CD4-positive, alpha-beta T cell treated with Interleukin-4 for 1 hour (primary cell): Measurements from ENCODE around the gene TAS2R41.

Experiments
- DNase-seq, 2 donors: peaks; one replicate each; pipeline ENCODE4 v3.0.0-alpha.2; 2020 to 2022

The TAS2R41 gene, protein sequence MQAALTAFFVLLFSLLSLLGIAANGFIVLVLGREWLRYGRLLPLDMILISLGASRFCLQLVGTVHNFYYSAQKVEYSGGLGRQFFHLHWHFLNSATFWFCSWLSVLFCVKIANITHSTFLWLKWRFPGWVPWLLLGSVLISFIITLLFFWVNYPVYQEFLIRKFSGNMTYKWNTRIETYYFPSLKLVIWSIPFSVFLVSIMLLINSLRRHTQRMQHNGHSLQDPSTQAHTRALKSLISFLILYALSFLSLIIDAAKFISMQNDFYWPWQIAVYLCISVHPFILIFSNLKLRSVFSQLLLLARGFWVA

DNA sequence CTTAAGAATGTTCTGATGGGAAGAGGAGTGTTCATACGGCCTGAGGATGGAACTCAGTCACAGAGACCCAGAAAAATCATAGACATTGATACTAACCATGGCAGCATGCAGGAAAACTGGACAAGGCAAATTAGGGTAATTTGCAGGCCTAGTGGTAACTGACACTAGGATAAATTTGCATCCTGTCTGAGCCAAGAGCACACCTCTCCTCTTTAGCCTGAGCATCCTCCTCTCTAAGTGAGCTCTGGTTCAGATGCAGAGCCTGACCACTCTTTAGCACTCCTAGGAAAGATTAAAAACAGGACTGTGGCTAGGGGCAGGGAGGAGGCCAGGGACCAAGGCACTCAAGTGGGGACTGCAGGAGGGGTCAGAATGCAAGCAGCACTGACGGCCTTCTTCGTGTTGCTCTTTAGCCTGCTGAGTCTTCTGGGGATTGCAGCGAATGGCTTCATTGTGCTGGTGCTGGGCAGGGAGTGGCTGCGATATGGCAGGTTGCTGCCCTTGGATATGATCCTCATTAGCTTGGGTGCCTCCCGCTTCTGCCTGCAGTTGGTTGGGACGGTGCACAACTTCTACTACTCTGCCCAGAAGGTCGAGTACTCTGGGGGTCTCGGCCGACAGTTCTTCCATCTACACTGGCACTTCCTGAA, at the start of gene TAS2R41:
TSS of gene TAS2R41 (plus strand) at position 373 of the 650 bp plus-strand sequence. CDS start at position 373, 0 bp downstream.
- no peak for DNase-seq

DNA sequence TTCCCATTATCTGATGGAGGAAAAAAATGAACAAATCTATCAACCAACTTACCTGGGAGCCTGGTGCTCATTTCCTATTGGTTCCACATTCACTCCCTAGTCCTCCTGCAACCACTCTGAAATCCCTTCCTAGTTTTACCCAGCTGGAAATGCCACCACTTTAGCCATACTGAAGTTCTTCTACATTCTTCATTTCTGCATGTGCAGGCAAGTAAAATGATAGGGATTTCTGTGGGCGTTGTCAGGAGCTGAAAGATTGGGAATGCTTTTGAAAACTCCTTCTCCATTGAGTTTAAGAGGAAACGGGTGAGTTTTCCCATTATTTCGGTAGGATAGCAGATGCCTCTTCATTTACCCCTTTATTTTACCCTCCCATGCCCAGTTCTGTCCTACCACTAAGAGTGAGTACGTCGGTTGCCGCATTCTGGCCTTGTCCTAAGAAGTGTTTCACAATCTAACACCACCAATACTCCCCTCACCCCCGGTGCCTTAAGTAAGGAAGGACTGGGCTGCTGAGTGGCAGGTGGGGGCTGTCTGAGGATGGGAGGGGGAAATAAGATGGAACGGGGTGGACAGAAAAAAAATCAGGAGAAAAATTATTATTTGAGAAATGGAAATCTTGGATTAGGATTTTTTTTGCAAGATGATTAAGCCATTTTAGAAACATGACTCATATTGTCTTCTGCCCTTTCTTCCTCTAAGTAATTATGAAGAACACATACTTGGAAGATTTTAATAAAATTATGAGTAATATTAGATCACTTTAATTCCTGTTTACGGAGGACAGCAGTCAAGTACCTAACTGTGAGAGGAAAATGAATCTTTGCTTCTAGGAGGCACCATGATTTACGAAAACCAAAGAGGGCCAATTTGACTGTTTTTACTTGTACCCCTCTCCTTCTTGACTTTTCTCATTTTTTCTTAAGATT, 47.6 kb upstream of the TAS2R41 start:
- DNase-seq, result no peak

DNA sequence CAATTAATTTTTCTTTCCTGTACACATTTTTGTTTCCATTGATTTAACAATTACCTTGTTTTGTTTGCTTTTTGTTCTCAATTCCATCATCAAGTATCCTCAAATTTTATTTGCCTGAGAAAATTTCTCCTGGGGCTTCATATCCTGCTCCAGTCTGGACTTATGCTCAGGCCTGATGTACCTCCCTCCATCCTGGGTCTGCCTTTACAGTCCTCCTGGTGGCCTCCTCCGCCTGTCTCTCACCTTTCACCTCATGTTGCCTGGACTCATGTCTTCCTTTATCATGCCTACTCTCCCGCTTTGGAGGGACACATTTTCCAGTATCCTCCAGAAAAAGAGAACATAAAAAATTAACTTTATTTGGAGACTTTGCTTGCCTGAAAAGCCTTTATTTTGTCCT, 46.6 kb upstream of the TAS2R41 start:
- no peak for DNase-seq

DNA sequence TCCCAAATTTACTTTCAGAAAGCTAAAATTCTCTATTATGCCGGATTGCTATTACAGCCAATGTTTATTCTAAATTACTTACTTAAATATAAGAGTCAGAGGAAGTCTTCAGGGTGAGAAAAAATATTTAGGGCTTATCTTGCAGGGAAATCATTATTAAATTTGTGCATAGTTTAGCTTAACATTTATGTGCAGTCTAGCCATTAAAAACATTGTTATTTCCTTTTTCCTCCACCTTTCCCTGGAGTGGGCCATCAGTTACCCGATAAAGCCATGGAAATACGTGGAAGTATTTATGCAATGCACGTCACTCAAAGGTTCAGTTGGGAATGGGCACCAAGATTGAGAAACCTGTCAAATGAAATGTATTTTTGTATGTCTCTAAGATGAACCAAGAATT, 43.9 kb upstream of the TAS2R41 start:
- no peak for DNase-seq

DNA sequence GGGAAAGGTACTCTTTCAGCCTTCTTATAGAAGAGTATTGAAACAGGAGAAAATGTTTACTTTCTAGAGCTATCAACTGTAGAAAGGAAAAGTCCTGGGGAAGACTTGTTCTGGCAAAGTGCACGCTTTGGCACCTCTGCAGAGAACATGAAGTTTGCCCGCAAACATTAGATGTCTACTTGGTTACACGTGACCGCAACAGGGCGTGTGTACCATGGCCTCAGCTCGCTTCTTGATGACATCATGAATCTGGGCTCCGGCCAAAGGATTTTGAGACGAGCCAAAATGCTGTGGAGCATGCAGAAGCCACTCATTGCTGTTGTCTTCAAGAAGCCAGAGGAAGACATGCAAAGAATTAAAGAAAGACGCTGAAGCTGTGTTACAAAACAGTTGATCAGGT, 43.0 kb upstream of the TAS2R41 start:
- no peak for DNase-seq

DNA sequence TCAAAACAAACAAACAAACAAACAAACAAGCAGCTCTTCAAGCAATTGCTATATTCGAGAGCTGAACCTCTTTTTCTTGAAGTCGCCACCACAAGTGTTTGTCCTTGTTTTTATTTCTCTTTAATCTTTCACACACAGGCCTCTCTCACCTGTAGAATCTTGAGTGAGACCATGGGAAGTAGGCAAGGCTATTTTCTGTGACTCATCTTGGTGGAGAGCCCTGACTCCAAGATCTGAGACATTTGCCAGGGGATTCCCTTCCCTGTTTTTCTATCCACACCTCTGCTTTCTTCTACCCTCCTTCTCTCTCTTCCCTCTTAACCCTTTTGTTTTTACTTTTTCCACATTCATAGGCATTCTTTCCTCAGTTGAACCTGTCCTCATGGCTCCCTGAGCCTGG, 42.4 kb upstream of the TAS2R41 start:
- no peak for DNase-seq

DNA sequence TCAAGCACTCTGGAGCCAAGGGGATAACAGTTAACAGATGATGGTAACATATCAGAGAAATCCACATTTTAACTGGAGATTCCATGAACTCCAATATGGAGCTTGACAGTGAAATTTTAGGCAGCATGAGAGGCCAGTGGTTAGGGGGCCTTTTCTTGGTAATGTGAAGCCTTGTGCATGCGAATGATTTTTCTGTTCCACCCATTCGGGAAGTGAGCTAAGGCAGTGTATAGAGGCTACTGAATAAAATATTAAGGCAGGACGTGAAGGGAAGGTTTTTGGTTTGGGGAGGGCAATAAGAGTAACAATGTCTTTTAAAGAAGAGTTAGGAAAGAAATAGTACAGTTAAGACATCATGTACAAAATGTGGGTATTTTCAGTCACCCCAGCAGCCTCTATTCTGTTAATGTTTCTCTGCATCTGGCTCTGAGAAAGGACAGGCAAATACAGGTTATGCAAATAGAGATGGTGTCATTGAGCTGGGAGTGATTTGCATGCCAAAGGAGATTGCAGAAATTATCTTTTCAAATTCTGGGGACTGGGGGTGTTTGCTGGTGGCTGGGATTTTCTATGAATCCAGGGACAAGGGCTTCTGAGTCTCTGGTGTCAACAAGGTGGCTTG, 41.2 kb upstream of the TAS2R41 start:
- DNase-seq, result no peak

DNA sequence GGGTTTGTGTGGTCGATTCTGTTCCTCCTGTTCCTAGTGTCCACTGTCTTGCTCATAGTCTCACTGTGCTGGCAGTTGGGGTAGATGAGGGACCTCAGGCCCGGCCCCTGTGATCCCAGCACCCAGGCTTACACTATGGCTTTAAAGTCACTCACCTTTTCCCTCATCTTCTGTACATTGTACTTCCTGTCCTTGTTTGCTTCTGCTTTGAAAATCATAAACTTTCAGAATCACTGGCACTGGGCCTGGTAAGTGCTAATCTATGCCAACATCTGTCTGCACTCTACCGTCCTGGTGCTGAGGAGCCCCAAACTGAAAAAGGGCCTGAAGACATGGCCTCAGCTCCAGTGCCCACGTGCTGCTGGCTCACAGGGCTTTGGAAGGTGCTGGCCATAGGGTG, 40.1 kb upstream of the TAS2R41 start:
- DNase-seq, result no peak

DNA sequence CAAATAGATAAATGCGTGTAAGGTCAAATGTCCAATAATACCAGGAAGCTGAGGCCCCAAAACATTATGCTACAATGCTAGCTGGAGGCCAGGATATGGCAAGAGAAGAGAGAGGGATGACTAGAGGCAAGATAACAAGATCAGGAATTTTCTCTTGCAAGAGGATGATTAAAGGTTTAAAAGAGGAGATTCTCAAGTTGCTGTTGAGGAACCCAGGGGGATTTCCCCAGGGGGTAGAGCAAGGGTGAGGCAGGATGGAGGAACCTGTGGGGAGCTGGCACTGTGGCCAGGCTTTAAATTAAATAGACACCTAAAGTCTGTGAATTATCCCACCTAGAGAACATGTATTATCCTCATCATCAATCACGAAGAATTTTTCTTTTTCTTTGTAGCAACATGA, 37.8 kb upstream of the TAS2R41 start:
- no peak for DNase-seq

DNA sequence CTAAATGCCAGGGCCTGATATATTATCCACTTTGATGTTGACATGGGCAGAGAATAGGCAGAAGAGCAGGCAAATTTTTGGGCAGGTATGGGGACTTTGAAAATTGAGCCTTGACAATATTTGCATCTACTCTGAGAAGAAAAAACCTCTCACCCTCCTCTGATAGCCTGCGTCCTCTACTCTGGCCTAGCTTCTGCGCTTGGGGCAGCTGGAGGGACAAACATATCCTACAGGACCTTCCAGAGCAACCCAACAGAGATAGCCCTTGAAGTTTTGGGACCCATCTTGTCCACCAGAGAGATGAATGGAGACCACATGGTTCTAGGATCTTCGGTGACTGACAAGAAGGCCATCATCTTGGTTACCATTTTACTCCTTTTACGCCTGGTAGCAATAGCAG, 34.5 kb upstream of the TAS2R41 start, which contains the start of gene TAS2R60:
TSS of gene TAS2R60 (plus strand) at position 301 of the 400 bp plus-strand sequence. CDS start at position 301, 0 bp downstream.
- DNase-seq, result no peak

DNA sequence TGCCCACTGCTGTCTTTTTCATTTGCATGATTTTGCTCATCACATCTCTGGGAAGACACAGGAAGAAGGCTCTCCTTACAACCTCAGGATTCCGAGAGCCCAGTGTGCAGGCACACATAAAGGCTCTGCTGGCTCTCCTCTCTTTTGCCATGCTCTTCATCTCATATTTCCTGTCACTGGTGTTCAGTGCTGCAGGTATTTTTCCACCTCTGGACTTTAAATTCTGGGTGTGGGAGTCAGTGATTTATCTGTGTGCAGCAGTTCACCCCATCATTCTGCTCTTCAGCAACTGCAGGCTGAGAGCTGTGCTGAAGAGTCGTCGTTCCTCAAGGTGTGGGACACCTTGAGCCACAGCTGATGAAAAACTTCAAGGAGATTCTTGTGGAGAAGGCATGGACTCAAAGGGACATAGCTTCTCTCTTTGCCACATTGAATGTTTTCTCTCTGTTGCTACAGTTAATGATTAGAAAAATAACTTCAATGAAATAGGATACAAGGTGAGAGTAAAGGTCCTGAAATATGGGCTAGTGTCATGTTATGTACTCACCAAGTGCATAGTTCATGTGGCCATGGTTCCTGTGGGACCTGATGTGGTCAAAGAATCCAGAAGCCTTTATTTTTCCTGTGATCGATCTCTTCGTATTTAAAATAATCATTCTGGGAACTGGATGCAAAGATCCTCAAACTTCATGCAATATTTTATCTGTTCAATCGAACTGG, 33.5 kb upstream of the TAS2R41 start:
- DNase-seq, result no peak

DNA sequence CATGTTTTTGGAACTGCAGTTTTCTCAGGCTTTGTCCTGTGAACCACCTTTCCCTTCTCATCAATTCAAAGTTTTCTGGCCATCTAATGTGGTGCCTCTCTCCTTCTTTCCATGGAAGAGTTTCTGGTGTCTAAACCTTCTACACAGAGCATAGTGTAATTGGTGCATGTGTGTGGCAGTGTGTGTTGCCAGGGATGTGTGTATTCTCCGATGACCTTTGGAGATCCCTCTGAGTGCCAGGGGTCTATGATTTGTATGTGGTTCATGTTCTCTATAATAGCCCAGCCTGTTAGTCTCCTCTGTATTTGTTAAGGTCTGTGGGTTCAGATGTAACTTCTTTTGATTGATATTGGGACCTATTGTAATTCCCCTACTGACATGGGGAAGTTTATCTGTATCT, 32.9 kb upstream of the TAS2R41 start:
- no peak for DNase-seq

DNA sequence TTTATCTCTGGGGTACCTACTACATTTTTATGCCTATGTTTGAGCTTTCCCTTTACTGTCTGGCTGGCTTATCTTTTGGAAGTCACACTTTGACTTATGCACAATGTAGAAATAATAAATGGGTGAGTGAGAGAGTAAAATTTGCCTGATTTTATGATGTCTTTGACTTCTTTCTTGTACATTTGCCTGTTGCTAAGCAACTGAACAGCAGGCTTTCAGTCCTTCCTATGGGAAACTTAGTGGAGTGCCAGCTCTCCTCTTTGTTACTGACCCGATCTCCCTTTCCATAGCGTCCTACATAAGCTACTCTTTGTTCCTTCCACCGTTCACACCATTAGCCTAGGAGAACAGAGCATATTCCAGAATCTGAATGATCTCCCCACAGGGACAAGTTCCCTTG, 30.2 kb upstream of the TAS2R41 start:
- DNase-seq, result no peak

DNA sequence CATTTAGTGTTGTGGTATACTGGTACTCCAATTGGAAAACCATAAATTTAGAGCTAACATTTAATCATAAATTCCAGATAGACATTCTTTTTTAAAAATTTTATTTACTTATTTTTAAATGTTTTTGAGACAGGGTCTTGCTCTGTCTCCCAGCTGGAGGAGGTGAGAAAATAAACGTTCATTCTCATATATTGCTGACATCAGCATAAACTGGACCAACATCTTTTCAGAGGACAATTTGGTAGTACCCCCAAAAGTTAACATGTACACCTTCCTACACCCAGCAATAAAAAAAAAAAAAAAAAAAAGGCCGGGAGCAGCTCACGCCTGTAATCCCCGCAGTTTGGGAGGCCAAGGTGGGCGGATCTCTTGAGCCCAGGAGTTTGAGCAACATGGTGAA, 29.2 kb upstream of the TAS2R41 start:
- no peak for DNase-seq

DNA sequence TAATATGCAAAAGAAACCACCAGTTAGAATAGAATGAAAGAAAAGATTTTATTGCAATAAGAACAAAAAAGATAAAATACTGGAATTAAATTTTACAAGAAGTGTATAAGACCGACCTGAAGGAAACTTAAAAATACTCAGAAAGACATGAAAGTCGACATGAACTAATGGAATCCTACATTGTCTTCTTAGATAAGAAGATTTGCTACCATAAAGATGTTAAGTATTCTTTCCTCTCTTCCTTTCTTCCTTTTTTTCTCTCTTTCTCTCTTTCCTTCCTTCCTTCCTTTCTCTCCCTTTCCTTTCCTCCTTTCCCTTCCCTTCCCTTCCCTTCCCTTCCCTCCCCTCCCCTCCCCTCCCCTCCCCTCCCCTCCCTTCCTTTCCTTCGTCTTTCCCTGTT, 27.9 kb upstream of the TAS2R41 start:
- no peak for DNase-seq

DNA sequence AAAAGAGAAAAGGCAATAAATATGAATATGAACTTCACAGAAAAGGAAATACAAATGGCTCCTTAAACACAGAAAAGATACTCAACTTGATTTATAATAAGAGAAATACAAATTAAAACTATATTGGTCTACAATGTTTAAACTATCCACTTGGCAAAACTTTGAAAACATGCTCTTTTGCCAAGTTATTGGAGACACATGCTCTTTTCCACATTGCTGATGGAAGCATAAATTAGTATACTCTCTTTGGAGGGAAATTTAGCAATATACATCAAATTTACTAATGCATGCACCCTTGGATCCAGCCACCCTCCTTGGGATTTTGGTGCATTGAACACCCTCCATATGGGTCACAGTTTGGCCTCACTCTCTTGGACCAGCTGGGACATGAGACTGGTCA, 26.6 kb upstream of the TAS2R41 start:
- no peak for DNase-seq

DNA sequence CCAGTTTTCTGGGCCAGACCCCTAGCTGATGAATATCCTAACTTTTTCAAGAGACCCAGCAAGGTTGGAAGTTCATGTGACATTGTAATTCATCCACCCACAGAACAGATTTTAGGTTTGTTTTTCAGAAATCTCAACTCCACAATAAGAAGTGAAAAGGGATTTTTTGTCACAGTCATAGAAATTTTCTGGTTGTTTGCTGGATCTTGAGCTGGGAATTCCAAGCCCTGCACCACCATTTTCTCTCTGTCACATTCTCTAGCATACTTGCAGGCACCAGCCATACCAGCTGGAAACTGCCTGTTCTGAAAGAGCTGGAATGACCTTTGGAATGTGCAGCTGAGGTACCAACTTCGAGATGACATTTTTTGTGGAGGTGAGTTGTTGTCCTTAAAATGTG, 25.9 kb upstream of the TAS2R41 start:
- no peak for DNase-seq

DNA sequence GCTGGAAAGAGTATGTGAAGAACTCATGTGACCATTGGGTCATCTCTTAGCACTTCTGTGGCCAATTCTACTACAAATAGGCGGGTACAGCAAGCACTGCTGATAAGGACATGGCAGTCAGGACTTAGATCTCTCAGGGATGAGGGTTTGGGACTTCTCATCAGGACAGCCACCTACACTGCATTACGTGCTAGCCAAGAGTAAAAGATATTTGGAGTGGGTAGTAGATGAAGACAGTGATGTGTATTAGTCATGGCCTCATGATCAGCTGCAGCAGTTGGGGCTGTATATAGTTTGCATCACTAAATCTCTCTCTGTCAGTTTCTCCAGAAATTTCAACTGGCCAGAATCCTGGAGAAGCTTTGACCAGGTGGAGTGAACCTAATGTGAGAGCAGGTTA, 25.2 kb upstream of the TAS2R41 start:
- DNase-seq, result no peak

DNA sequence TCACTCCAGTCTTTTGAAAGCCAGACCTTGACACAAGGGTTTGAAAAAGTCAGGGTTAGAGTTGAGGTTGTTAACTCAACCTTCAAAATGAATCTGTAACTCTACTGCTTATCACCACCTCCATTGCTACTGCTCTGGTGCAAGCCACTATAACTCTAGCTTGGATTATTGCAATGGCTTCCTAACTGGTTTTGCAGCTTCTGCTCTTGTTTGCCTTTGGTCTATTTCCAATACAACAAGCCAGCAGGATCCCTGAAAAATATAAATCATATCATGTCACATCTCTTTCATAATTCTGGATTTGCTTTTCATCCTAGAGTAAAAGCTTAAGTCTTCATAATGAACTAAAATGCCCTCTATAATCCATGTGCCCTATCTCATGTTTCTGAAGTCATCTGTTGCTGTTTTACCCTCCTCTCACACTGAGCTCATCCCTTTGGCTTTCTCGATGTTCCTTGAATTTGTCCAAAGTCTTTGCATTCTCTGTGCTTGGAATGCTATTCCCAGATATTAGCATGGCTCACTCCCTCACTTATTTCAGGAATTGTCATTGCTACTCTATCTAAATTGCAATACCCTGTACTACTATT, 23.5 kb upstream of the TAS2R41 start:
- no peak for DNase-seq

DNA sequence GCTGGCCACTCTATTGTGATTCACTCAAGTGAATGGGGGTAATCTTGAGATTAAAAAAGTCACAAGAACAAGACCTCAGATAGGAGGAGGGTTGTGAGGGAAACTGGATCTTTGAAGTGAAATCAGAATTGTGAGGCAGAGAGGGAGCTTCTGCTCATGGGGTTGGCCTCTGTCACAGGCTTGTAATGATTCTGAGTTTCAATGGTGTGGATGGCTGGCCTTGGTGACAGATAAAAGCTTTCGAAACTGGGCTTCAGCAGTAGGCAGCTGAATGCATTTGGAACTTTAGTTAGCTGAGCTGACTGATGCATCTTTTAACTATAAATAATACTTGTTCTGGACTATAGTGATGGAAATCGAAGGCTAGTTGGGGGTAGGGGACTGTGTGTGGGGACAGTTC, 22.2 kb upstream of the TAS2R41 start:
- DNase-seq, result no peak

DNA sequence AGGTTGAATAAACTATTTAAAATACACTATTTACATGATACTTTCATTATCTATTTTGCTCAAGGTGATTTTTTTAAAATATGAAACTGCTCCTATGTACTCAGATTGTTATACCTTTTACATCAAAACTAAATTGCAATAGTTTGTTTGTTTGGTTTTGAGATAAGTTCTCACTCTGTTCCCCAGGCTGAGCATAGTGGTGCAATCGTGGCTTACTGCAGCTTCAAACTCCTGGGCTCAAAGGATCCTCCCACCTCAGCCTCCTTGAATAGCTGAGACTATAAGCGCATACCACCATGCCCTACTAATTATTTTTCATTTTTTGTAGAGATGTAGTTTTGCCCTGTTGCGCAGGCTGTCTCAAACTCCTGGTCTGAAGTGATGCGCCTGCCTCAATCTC, 21.7 kb upstream of the TAS2R41 start:
- no peak for DNase-seq
